Left ventricle myocardium superior (tissue), 1 donor: ENCODE results near the gene AKR1A1. TPM values are rescaled to one million over a fixed set of nuclear protein-coding genes. Genes with fewer than 3 reads are reported as not detected.
"Not testable (repeated sequence)": the region's sequence is repeated elsewhere in the genome, so short reads cannot be mapped to it uniquely, and the experiment has no call there.

Experiments
- ATAC-seq: fragments of 200-7000 bp; cut with Tn5 transposase; one replicate; pipeline ENCODE4 v1.9.1; 2020; ENCODE audit warnings: mild to moderate bottlenecking, moderate library complexity
- DNase-seq: peaks from one replicate; pipeline ENCODE4 v3.0.0-alpha.2; 2020
- intact Hi-C: fragments of 100-400 bp; cut with micrococcal nuclease; formaldehyde crosslinking; loops from one replicate; pipeline ENCODE4 v1.11.0; 2022
- total RNA-seq: library from RNA; stranded (reverse); fragmentation: NEBNext Ultra II Directional; extraction: Animal tissue kit (Norgen Biotek cat#: 25700); gene quantifications from one replicate; pipeline ENCODE4 v1.2.1, GENCODE V29; 2021
- donor health status: DM: no; HTN: yes; CAD: no; lungs with severe emphysema.

The AKR1A1 gene
- total RNA-seq, 1 donor from 2014 or later = 43.2 TPM

DNA sequence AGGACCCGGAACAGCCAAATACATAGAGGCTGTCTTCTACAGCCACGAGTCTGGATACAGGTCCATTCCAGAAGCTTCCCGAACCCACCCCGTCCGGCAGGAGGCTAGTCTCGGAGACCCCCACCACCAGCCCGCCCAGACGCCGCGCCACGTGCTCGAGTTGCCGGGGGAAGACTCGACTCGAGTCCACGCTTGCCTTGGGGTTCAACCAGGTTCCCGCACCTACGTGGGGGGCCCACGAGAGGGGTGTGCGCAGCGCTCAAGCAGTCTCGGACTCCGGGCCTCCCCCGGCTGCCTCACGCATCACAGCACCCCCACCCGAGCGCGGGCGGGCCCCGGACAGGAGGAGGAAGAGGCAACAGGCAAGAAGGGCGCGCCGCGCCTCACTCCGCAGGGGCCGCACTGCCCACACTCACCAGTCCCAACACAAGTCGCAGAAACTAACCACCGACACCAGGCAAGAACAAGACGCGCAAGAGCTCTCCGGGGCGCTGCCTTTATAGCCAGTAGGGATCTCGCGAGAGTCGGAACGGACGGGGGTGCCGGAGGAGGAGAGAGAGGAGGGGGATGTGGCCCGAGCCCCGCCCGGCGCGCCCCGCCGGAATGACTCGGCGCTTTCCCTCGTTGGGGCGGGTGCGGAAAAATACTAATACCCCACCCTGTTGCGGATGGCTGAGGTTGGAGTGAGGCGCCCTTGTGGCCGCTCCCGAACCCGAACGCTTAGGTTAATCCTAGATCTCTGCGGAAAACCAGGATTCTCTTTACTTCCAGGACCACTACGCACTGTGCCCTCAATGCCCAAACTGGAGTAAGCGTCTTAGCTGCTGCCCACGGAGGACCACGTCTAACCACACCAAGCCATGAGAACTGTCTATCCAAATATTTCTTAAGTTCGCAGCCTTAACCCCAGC lies 29.0 kb upstream of the AKR1A1 start, which contains the start of gene PRDX1:
Gene PRDX1 (minus strand): TSS at position 472 of the 911 bp plus-strand sequence. CDS start 2,841 bp downstream, outside the sequence.
- DNase-seq (peak; percentile 97), ATAC-seq (peak; percentile 98)
- intact Hi-C loops = no loop called here

DNA sequence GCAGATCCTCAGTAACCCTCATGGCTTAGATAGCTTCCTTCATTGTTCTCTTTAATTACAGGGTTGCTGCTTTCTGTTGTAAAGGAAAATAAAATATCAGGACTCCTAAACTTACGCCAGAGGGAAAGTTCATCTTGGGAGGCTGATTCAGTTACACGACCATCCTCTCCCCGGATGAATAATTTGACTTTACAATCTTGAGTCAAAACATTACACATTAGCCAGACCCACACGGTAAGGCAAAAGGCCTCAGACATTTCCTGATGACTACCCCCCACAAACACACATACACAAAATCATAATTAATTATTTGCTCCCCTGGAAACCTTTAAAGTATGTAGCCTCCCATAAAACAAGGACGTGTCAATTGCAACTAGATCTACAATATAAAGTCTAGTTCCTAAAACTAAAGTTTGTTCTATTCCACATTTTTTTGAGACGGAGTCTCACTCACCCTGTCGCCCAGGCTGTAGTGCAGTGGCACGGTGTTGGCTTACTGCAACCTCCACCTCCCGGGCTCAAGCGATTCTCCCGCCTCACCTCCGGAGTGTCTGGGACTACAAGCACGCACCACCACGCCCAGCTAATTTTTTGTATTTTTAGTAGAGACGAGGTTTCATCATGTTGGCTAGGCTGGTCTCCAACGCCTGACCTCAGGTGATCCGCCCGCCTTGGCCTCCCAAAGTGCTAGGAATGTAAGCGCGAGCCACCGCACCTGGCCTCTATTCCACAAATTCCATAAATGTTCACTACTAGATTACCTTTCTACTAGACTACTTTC lies 28.1 kb upstream of the AKR1A1 start:
- DNase-seq (no peak), ATAC-seq (no peak)
- intact Hi-C loops = no loop called here

DNA sequence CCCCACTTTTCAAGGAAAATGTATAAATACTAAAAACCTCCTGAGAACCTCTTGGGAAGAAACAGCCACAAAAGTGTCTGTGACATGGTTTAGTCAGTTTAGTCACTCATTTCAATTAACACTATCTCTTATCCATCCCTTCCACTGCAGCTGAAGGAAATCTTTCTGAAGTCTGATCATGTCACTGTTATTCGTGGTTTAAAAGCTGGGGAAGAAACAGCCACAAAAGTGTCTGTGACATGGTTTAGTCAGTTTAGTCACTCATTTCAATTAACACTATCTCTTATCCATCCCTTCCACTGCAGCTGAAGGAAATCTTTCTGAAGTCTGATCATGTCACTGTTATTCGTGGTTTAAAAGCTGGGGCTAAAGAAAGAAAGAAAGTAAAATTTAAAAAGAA lies 27.1 kb upstream of the AKR1A1 start:
- ATAC-seq, DNase-seq, intact Hi-C loops: not testable (repeated sequence)

DNA sequence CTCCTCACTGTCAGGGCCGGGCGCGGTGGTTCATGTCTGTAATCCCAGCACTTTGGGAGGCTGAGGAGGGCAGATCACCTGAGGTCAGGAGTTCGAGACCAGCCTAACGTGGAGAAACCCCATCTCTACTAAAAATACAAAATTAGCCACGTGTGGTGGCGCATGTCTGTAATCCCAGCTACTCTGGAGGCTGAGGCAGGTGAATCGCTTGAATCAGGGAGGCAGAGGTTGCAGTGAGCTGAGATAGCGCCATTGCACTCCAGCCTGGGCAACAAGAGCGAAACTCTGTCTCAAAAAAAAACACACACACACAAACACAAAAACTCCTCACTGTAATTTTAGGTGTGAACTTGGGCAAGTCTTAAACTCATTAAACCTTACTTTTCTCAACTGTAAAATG lies 26.7 kb upstream of the AKR1A1 start:
- intact Hi-C loops, ATAC-seq, DNase-seq: not testable (repeated sequence)

DNA sequence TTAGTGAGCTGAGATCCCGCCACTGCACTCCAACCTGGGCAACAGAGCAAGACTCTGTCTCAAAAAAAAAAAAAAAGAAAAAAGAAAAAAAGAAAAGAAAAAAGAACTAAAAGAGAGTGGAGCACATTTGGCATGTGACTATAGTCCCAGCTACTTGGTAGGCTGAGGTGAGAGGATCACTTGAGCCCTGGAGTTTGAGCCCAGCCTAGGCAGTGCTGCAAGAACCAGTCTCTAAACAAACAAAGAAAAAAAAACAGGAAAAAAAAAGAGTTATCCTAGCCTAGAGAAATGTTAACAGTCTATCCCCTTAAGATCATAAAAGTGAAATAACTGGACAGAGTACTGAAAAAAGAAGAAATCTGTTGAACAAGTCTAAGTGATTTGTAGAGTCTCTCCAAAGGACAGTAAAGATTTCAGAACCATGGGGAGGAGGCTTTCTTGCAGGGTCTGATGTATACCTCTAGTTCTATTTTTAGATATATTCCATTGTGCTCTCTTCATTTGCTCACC lies 24.4 kb upstream of the AKR1A1 start:
- ATAC-seq = no peak
- DNase-seq = no peak
- intact Hi-C loops = no loop called here

DNA sequence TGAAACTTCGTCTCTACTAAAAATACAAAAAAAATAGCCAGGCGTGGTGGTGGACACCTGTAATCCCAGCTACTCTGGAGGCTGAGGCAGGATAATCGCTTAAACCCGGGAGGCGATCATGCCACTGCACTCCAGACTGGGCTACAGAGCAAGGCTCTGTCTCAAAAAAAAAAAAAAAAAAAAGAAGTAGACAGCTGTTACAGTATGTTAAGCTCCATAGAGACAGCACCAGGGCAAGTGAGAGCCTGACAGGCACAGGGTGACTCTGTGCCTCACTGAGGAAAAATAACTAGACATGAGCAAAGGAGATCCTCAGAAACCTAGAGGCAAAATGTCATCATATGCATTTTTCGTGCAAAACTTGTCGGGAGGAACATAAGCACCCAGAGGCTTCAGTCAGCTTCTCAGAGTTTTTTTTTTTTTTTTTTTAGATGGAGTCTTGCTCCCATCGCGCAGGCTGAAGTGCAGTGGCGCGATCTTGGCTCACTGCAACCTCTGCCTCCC lies 19.9 kb upstream of the AKR1A1 start:
- no peak for DNase-seq
- intact Hi-C loops = no loop called here
- no peak for ATAC-seq

DNA sequence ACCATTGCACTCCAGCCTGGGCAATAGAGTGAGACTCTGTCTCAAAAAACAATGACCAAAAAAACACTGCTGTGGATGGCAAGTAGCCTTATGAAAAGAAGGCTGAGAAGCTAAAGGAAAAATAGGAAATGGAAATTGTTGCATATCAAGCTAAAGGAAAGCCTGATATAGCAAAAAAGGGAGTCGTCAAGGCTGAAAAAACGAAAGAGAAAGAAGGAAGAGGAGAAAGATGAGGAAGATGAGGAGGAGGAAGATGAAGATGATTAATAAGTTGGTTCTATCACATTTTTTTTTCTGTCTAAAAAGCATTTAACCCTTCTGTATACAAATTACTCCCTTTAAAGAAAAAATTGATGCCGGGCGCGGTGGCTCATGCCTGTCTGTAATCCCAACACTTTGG lies 18.8 kb upstream of the AKR1A1 start:
- intact Hi-C loops = no loop called here
- no peak for ATAC-seq

DNA sequence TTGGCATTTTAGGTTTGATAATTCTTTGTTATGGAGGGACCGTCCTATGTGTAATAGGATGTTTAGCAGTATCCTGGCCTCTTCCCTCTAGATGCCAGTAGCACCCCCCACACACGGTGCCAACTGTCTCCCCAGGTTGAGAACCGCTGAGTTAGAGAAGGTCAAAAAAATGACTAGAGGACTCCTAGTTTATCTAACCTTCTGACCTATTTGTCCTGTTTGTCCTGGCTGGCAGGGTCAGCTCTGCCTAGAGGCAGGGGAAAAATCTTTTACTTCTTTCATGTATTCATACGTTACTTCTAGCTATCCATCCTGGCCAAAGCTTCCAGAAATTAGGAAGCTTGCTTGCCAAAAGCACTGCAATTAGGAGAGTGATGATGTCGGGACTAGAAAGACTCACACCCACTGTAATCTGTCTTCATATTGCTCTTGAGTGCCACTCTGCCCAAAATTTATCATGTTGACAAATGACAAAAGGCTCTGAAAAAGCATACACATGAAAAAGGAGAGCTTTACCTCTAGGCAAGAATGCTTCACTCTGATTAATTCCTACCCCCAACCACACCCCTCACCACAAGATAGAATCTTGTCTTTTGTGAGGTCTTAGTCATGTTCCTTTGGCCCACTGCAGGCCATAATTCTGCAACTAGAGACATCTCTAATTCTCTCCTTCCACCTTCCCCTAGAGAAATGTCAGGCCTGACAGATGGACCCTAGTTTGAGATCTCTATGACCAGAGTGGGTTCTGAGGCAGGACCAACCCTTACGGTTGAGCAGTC lies 14.4 kb upstream of the AKR1A1 start:
- DNase-seq (no peak), ATAC-seq (no peak)
- intact Hi-C loops = no loop called here

More for the DNA sequence above, 18.8 kb upstream of the AKR1A1 start:
- no peak for DNase-seq

DNA sequence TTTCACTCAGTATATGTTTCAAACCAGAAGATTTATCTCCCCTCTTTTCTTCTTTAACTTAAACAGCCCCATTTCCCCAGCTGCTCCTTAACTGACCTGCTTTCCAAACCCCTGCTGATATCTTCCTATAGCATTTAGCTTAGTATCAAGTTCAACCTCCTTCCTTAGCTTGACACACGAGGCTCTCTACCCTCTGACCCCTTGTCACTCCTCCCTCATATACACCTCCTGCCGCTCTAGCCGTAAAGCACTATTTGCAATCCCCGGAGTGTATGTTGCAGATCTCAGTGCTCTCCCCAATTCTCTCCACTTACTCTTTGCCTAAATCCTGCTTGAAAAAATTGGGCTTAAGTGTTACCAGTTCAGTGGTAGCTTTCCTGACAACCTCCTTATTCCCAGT lies 13.7 kb upstream of the AKR1A1 start:
- no peak for DNase-seq
- intact Hi-C loops = no loop called here
- no peak for ATAC-seq

DNA sequence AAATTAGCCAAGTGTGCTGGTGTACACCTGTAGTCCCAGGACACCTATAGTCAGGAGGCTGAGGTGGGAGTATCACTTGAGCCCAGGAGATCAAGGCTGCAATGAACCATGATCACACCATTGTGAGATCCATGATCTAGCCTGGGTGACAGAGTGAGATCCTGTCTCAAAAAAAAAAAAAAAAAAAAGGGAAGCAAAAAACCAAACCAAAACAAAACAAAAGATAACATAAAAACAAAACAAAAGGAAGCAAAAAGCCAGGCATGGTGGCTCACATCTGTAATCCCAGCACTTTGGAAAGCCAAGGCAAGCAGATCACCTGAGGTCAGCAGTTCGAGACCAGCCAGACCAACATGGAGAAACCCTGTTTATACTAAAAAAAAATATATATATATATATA lies 9.4 kb upstream of the AKR1A1 start:
- ATAC-seq = no peak
- DNase-seq = no peak
- intact Hi-C loops = no loop called here

DNA sequence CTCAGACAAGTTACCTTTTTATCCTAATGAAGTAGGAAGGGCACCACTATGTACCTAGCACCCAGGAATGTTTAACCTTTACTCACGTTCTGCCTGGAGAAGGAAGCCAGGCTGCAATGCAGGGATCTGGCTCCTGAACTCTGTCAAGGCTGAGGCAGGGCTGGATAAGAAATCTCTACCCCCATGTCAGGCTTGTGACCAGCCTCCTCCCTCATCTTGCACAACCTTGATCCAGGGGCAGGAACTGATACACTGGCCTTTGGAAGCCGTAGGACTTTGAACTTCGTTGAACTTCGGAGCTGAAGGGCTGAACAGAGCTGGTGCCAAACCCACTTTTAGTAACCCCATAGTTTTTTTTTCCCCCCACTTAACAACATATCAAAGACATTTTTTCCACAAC lies 8.0 kb upstream of the AKR1A1 start:
- DNase-seq (no peak), ATAC-seq (peak; percentile 55)
- intact Hi-C loops = no loop called here

DNA sequence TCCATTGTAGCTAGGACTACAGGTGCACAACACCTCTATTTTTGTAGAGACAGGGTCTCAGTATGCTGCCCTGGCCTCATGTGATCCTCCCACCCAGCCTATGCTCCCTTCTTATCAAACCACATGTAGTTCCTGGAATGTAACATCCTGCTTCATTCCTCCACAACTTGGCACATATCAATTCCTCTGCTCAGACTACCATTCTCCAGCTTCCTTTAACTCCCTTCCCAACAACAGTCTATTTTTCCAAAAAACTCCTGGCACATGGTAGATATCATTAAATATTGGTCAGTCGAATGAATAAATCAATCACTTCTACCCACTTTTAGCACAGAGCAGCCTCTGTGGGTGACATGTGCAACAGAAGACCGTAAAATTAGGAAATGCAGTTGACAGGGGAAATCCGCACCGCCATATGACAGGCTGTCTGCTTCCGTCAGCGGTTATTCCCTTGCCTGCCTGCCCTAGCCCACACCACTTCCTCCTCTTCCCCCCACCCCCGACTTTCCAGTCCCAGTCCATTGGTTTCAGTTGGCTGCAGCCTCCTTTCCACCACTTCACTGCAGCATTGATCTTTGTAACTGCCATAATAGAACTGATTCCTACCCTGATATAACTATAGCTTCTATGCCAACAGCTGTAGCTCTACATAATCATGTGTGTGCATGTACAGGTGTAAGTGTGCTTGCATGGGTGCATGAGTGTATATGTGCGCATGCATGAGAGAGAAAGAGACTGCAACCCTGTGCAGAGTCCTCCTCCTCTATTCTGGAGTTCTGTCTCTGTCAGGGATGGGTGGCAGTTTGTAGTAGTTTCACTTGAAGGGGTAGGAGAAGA lies 6.8 kb upstream of the AKR1A1 start:
- peak; percentile 84 for ATAC-seq
- peak; percentile 56 for DNase-seq
- intact Hi-C loops = no loop called here

DNA sequence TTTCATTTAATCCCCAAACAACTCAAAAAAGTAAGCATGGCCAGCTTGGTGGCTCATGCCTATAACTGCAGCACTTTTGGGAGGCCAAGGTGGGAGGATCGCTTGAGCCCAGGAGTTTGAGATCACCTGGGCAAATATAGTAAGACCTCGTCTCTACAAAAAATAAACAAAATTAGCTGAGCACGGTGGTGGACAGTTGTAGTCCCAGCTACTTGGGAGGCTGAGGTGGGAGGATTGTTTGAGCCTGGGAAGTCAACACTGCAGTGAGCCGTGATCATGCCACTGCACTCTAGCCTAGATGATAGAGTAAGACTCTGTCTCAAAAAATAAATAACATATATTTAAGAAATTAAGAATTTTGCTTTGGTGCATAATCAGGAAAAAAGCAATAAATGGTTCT lies 6.1 kb upstream of the AKR1A1 start:
- intact Hi-C loops = no loop called here
- no peak for ATAC-seq
- DNase-seq = no peak

DNA sequence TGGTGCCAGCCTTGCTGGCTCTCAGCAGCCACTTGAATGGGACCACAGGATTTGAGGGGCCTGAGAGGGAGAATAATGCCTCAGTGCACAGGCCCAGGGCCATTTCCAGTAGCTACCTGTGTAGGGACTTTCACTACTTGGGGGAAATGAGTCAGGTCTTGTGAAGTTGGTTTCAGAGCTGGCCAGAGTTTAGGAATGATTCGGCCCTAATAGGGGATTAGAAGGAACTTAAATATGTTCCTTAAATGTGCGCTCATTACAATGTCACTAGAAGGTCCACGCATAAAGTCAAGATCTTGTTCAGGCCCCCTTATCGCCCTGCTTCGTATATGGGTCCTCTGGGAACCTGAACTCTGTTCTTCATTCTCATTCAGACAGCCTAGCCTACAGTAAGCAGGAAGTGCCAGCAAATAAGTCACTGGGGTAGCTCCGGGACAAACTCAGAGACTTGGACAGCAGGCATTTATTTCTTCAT lies 5.6 kb upstream of the AKR1A1 start:
- no peak for DNase-seq
- ATAC-seq = no peak
- intact Hi-C loops = no loop called here

DNA sequence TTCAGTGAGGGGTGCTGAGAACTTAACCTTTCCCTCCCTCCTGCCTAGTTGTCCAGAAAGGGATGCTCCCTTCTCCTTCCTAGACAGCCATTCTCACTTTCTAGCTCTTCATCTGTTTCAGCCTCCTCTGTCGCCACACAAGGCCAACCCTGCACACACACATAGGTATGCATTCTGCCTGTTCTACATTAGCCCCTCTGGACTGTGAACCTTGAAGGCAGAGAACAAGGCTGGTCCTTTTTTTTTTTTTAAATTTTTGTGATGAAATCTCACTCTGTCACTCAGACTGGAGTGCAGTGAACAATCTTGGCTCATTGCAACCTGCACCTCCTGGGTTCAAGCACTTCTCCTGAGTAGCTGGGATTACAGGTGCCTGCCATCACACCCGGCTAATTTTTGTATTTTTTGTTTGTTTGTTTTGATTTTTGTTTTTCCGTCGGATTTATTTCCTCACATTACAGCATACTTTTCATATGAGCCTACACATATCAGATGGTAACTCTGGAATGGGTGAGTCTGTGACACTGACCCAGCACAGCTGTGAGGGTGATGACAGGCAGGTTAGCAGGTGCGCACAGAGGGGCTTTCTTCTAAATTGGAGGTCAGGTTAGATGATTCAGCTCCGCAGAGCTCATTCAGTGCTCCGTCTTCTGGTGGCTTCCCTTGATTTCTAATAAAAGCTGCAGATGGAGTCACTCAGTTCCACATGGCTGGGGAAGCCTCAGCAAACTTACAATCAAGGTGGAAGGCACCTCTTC lies 4.9 kb upstream of the AKR1A1 start:
- intact Hi-C loops = no loop called here
- ATAC-seq = no peak
- DNase-seq = no peak

DNA sequence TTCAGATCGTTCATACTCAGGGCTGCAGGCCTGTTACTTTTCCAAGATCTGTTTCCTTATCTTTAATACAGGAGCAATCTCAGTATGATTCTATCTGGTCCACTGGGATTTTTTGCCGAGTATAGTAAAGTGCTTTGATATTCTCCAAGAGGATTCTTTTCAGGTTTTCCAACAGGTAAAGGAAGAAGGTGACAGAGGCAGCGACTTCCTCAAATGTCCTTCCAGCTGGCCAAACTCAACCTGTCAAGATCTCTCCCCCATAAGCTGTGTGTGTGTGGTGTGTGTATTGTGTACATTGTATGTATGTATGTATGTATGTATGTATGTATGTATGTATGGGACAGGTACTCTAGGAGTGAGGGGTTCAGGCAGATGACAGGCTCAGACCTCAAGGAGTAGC lies 1.1 kb downstream of the AKR1A1 start:
- intact Hi-C loops = loop anchor here (10.0 kb wide), 1 partner anchor 47 kb away; the partner anchor contains the start of genes CCDC163 and MMACHC
- ATAC-seq (no peak), DNase-seq (no peak)

DNA sequence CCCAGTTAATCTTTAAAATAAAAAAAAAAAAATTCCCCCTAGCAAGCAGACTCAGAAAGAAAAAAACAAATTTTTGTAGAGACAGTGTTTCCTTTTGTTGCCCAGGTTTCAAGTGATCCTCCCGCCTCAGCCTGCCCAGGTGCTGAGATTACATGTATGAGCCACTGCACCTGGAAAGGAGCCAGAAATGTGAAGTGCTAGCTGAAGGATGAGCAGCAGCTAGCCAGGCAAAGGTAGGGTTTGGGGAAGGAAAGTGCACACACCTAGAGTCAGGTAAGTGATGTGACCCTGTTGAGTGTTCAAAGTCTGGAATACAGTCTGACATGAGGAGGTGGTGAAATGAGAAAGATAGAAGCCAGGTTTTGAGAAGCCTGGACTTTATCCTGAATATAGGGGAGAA lies 1.7 kb downstream of the AKR1A1 start:
- intact Hi-C loops = loop anchor here (10.0 kb wide), 1 partner anchor 48 kb away; the partner anchor contains the start of genes CCDC163 and MMACHC
- DNase-seq (no peak), ATAC-seq (no peak)
